K562 (cell line): ENCODE data around the gene MAGT1. TPM values are rescaled to one million over a fixed set of nuclear protein-coding genes. Genes with fewer than 3 reads are reported as not detected.

Experiments
- ATF3 ChIP-seq, 2 experiments: fragments of 450-650 bp in 1 of 2; sonication (generic) in 1 of 2; formaldehyde crosslinking in 1 of 2; IDR thresholded peaks in 1 of 2; conservative IDR thresholded peaks in 1 of 2; 2 replicates each; pipeline versions ENCODE4 v1.6.1 to v1.8.1; 2016 to 2023; ENCODE audit warnings: mild to moderate bottlenecking in 2 of 2, moderate library complexity in 2 of 2, inconsistent platforms in 1 of 2, missing genetic modification reagents in 1 of 2
- CBFA2T3 ChIP-seq: fragments of 450-650 bp; IDR thresholded peaks from 2 replicates; pipeline ENCODE4 v1.6.1; 2017
- CHCHD3 ChIP-seq: fragments of 250-450 bp; sonication (Bioruptor Pico); IDR thresholded peaks from 2 replicates; pipeline ENCODE4 v2.1.2; 2022; ENCODE audit warnings: mild to moderate bottlenecking
- CTCFL ChIP-seq: IDR thresholded peaks from 2 replicates; pipeline ENCODE4 v1.6.1; 2011; ENCODE audit warnings: borderline replicate concordance, low read depth, mild to moderate bottlenecking, moderate library complexity, low read length; ENCODE audit not compliant: insufficient read depth, poor library complexity, severe bottlenecking
- HMGXB4 ChIP-seq: sonication (generic); formaldehyde crosslinking; IDR thresholded peaks from 2 replicates; pipeline ENCODE4 v1.8.1; 2023; ENCODE audit warnings: mild to moderate bottlenecking, missing genetic modification reagents
- KLF16 ChIP-seq: IDR thresholded peaks from 2 replicates; pipeline ENCODE4 v1.6.1; 2016; ENCODE audit warnings: antibody characterized with exemption
- MIER1 ChIP-seq: fragments of 450-650 bp; IDR thresholded peaks from 2 replicates; pipeline ENCODE4 v1.6.1; 2016; ENCODE audit warnings: antibody characterized with exemption, mild to moderate bottlenecking, low read depth
- NFIC ChIP-seq: fragments of 450-650 bp; IDR thresholded peaks from 2 replicates; pipeline ENCODE4 v1.6.1; 2017; ENCODE audit warnings: mild to moderate bottlenecking, inconsistent platforms
- RFX5 ChIP-seq: IDR thresholded peaks from 2 replicates; pipeline ENCODE4 v1.6.1; 2011; ENCODE audit warnings: low read depth, mild to moderate bottlenecking, improper control_type of control experiment, low read length
- STAT5A ChIP-seq: IDR thresholded peaks from 2 replicates; pipeline ENCODE4 v1.6.1; 2012; ENCODE audit warnings: low read length, inconsistent platforms, borderline replicate concordance
- polyA plus RNA-seq, 8 experiments: library from polyadenylated mRNA; depleted of rRNA in 4 of 8; stranded (reverse) in 5 of 8; unstranded in 3 of 8; fragments of >200 nt; fragmentation: Nextera tagmentation in 2 of 8; fragmentation: Illumina TruSeq in 1 of 8; extraction: Ambion mirVana in 2 of 8; extraction: Trizol in 1 of 8; gene quantifications; 2 replicates each; pipeline versions ENCODE4 v1.2.1 to v1.2.3, GENCODE V29; 2011 to 2014; ENCODE audit warnings: inconsistent platforms in 1 of 8, missing spikeins in 1 of 8
- total RNA-seq, 7 experiments: library from RNA; depleted of rRNA in 6 of 7; stranded (reverse); fragments of >200 nt in 6 of 7; fragmentation: Illumina TruSeq in 2 of 7; extraction: Trizol in 2 of 7; gene quantifications; 2 replicates each; pipeline versions ENCODE4 v1.2.1 to v1.2.3, GENCODE V29; 2011 to 2021; ENCODE audit warnings: low replicate concordance in 1 of 7
- TF ChIP-seq, protein P1 (sequence below): fragments of 450-650 bp; IDR thresholded peaks from 2 replicates; pipeline ENCODE4 v1.6.1; 2016; ENCODE audit warnings: mild to moderate bottlenecking, moderate library complexity

MAGT1 gene
- total and polyA plus RNA-seq, 9 of the 15 experiments (the other 6 are each of a cell fraction or from before 2014, with no cell fraction given), result 15.5 to 46.2 (median 28.8) TPM

GRCh38 chrX:77938083-77938680, 42.9 kb upstream of the MAGT1 start (continued):
- TF ChIP-seq, protein P1, sequence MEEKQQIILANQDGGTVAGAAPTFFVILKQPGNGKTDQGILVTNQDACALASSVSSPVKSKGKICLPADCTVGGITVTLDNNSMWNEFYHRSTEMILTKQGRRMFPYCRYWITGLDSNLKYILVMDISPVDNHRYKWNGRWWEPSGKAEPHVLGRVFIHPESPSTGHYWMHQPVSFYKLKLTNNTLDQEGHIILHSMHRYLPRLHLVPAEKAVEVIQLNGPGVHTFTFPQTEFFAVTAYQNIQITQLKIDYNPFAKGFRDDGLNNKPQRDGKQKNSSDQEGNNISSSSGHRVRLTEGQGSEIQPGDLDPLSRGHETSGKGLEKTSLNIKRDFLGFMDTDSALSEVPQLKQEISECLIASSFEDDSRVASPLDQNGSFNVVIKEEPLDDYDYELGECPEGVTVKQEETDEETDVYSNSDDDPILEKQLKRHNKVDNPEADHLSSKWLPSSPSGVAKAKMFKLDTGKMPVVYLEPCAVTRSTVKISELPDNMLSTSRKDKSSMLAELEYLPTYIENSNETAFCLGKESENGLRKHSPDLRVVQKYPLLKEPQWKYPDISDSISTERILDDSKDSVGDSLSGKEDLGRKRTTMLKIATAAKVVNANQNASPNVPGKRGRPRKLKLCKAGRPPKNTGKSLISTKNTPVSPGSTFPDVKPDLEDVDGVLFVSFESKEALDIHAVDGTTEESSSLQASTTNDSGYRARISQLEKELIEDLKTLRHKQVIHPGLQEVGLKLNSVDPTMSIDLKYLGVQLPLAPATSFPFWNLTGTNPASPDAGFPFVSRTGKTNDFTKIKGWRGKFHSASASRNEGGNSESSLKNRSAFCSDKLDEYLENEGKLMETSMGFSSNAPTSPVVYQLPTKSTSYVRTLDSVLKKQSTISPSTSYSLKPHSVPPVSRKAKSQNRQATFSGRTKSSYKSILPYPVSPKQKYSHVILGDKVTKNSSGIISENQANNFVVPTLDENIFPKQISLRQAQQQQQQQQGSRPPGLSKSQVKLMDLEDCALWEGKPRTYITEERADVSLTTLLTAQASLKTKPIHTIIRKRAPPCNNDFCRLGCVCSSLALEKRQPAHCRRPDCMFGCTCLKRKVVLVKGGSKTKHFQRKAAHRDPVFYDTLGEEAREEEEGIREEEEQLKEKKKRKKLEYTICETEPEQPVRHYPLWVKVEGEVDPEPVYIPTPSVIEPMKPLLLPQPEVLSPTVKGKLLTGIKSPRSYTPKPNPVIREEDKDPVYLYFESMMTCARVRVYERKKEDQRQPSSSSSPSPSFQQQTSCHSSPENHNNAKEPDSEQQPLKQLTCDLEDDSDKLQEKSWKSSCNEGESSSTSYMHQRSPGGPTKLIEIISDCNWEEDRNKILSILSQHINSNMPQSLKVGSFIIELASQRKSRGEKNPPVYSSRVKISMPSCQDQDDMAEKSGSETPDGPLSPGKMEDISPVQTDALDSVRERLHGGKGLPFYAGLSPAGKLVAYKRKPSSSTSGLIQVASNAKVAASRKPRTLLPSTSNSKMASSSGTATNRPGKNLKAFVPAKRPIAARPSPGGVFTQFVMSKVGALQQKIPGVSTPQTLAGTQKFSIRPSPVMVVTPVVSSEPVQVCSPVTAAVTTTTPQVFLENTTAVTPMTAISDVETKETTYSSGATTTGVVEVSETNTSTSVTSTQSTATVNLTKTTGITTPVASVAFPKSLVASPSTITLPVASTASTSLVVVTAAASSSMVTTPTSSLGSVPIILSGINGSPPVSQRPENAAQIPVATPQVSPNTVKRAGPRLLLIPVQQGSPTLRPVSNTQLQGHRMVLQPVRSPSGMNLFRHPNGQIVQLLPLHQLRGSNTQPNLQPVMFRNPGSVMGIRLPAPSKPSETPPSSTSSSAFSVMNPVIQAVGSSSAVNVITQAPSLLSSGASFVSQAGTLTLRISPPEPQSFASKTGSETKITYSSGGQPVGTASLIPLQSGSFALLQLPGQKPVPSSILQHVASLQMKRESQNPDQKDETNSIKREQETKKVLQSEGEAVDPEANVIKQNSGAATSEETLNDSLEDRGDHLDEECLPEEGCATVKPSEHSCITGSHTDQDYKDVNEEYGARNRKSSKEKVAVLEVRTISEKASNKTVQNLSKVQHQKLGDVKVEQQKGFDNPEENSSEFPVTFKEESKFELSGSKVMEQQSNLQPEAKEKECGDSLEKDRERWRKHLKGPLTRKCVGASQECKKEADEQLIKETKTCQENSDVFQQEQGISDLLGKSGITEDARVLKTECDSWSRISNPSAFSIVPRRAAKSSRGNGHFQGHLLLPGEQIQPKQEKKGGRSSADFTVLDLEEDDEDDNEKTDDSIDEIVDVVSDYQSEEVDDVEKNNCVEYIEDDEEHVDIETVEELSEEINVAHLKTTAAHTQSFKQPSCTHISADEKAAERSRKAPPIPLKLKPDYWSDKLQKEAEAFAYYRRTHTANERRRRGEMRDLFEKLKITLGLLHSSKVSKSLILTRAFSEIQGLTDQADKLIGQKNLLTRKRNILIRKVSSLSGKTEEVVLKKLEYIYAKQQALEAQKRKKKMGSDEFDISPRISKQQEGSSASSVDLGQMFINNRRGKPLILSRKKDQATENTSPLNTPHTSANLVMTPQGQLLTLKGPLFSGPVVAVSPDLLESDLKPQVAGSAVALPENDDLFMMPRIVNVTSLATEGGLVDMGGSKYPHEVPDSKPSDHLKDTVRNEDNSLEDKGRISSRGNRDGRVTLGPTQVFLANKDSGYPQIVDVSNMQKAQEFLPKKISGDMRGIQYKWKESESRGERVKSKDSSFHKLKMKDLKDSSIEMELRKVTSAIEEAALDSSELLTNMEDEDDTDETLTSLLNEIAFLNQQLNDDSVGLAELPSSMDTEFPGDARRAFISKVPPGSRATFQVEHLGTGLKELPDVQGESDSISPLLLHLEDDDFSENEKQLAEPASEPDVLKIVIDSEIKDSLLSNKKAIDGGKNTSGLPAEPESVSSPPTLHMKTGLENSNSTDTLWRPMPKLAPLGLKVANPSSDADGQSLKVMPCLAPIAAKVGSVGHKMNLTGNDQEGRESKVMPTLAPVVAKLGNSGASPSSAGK, result no peak
- TF ChIP-seq HMGXB4 (CRISPR knock-in tag) (no peak), KLF16 (0 out of 2 replicates have a peak, but pooled peaks have one; percentile 10), MIER1 (no peak), CHCHD3 (no peak), STAT5A (peak; percentile 66), RFX5 (no peak), NFIC (peak; percentile 19; the same call in 1 of the 2 replicates), ATF3 (IDR thresholded peaks at IDR 0.05) (no peak), ATF3 (CRISPR knock-in tag; conservative IDR thresholded peaks at IDR 0.05) (no peak), CBFA2T3 (peak; percentile 85), CTCFL (no peak)
